ENCODE measurements around the gene TMEM62.

Gene TMEM62

DNA sequence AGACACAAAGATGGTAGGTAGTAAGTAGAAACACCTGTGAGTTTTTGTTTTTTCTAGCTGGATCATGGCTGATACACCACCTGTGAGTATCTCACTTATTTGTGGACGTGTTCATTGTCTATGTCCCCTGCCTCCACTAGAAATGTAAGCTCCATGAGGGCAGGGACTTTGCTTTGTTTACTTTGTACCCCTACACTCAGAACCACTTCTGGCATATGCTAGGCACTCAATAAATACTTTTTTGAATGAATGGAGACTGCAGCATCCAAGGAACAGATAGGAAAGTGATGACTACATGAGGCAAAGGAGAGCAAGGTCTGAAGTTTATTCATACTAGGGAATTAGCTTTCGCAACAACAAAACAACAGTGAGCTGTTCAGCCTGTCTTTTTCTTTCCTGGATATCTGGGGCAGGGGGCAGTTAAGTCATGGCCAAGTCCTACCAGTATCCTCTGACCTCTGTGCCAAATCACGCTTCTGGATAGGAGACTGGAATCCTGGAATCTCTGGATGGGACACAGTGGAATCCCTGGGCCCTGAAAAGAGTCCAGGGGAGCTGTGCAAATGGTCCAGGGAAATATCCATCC is 99.0 kb downstream of the TMEM62 start:
- no peak for DNase-seq (ENCODE audit: low read depth, low spot score)

Measured in iPS DF 19.7 (cell line).